ENCODE data around the gene MSI2.

- TF ChIP-seq EZH2phosphoT487 (IDR thresholded peaks at IDR 0.05; ENCODE audit: borderline replicate concordance, low read length), result no peak
- TF ChIP-seq, protein P1, sequence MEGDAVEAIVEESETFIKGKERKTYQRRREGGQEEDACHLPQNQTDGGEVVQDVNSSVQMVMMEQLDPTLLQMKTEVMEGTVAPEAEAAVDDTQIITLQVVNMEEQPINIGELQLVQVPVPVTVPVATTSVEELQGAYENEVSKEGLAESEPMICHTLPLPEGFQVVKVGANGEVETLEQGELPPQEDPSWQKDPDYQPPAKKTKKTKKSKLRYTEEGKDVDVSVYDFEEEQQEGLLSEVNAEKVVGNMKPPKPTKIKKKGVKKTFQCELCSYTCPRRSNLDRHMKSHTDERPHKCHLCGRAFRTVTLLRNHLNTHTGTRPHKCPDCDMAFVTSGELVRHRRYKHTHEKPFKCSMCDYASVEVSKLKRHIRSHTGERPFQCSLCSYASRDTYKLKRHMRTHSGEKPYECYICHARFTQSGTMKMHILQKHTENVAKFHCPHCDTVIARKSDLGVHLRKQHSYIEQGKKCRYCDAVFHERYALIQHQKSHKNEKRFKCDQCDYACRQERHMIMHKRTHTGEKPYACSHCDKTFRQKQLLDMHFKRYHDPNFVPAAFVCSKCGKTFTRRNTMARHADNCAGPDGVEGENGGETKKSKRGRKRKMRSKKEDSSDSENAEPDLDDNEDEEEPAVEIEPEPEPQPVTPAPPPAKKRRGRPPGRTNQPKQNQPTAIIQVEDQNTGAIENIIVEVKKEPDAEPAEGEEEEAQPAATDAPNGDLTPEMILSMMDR (IDR thresholded peaks at IDR 0.05; ENCODE audit: low read depth, low read length, poor library complexity, severe bottlenecking), result no peak
Observed at GRCh38 chr17:57524839-57525568, 268.7 kb downstream of the MSI2 start.

Data from DOHH2 (cell line).